Activated T-cell treated with anti-CD3 and anti-CD28 coated beads for 24 hours (primary cell): ENCODE data around the gene PSMD7.
A peak's percentile ranks its signal among the peaks of the same experiment; 100 is the strongest.
"Not testable (repeated sequence)": the region's sequence is repeated elsewhere in the genome, so short reads cannot be mapped to it uniquely, and the experiment has no call there.

Source experiments
- DNase-seq: peaks from one replicate; pipeline ENCODE4 v3.0.0-alpha.2; 2020; ENCODE audit warnings: low read depth

PSMD7 gene

DNA sequence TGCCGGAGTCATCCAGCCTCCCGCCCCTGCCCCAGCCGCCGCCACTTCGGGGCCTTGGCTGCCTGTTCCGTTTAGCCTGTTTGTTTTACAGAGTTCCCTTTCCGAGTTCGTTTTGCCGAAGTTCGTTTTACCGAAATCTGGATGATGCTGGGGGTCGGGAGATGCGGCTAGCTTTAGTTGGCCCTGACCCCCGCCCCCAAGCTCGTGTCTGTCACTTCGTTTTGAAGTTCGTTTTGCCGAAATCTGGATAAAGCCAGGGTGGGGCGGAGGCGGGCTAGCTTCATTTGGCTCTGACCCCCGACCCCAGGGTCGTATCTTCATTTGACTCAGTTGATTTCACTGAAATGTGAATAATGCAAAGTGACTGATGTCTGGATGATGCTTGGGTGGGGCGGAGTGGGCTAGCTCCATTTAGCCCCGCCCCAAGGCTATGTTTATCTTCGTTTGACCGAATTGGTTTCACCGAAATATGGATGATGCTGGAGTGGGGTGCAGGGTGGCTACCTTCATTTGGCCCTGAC, 591 bp downstream of the PSMD7 start:
- DNase-seq, result peak; percentile 23

DNA sequence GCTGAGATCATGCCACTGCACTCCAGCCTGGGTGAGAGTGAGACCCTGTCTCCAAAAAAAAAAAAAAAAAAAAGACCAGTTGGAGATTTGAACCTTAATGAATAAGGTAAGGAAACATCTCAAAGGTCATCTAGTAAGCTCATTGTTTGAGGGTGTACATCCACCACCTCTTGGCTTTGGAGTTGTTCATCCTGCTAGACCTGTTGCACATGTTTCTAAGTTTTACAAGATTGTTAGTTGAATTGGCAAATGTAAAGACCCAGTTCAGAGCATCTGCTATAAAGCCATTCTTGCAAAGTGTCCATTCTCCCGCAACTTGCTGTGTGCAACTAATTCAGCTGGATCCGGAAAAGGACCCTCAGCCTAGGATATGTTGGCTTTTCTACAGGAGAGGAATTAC, 1.5 kb downstream of the PSMD7 start:
- DNase-seq, result no peak

DNA sequence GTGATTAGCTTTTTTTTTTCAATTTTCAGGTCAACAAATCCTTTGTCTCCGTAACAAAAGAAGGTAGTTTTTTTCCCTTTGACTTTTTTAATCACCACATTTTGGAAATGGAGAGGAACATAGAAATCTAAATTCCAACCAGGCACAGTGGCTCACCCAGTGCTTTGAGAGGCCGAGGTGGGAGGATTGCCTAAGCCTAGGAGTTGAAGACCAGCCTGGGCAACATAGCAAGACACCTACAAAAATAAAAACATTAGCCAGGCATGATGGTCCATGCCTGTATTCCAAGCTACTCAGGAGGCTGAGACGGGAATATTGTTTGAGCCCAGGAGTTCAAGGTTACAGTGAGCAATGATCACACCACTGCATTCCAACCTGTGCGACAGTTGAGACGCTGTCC, 5.7 kb downstream of the PSMD7 start:
- DNase-seq, result no peak

DNA sequence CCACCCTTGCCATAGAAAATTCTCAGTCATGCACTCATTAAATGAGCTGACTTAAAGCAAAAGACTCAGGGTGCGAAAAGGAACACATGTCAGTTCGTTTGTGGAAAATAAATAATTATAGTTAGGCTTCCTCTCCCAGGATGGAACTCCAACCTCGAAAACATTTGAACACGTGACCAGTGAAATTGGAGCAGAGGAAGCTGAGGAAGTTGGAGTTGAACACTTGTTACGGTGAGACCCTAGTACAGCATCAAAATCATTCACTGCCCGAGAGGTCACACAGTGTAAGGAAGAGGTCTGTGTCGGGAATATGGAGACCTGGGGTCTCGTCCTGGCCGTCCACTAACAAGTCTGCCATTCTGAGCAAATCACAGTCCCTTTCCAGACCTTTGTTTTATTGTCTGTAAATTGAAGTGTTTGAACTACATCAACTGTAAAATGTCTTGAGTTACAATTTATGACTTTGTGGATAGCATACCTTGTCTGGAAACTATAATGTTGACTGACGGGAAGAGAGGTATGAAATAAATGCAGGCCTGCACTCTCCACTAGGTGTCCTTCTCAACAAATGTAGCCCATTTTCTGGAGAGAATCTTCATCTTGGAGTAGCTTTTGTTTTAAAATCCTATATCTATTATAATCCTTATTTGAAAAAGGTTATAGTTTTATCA, 7.7 kb downstream of the PSMD7 start:
- DNase-seq, result no peak

DNA sequence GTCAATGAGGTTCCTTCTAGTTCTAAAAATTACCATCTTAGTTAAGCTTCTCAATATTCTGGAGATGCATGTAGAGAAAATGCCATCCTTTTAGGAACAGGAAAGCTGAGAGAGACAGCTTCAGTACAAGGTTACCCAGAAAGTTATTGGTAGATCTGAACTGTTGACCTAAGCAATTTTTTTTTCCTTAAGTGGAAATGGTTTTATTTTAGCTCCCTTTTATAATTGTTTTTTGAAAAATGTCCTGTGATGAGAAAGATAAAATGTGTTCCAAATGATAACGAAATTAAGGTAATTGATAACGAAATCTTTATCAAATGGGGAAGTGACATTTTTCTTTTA, 8.2 kb downstream of the PSMD7 start:
- no peak for DNase-seq

DNA sequence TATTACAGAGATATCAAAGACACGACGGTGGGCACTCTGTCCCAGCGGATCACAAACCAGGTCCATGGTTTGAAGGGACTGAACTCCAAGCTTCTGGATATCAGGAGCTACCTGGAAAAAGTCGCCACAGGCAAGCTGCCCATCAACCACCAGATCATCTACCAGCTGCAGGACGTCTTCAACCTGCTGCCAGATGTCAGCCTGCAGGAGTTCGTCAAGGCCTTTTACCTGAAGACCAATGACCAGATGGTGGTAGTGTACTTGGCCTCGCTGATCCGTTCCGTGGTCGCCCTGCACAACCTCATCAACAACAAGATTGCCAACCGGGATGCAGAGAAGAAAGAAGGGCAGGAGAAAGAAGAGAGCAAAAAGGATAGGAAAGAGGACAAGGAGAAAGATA, 8.7 kb downstream of the PSMD7 start:
- no peak for DNase-seq

DNA sequence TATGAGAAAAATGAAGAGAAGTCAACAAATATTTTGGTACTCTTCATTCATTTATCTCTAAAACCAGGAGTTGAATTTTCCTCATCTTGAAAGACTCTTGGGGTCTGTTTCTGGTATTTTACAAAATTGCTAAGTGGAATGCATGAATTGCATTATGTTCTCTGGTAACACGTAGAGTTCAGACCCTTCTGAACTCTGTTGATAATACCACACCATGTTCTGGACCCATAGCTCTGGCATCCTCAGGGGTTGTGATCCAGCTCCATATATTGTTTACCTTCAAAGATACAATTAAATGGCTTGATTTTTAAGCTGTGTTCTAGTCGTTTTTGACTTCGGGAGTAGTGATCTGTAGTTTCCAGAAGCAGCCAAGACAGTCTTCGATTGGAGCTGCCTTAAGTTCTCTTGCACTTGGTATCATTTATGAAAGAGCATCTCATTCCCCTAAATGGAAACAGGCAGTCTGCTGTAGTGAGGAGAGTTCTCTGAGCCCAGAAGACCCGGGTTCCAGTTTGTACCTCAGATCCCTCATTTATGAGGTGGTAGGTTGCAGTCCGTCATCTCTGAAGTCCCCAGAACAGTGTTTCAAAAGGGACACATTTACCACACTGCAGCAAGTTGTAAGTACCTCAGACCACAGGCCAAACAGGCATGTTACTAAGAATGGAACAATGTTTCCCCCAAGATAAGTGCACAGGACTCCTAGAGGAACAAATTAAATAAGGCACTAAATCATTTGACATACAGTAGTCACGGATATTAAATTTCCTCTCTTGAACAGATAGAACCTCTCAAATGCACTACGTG, 9.6 kb downstream of the PSMD7 start:
- DNase-seq, result no peak

DNA sequence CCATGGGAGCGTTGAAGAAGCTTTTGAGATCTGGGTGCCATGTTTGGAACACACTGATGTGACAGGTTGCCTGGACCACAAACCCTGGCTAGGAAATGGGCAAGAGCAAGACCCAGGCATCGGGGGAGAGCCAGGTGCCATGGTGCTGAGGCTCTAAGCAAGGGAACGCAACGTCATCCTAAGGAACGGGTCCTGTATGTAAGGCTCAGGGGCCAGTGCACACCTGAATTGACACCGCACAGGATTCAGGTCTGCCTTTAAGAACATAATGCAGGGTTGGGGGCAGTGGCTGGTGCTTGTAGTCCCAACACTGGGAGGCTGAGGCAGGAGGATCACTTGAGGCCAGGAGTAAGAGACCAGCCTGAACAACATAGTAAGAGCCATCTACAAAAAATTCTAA, 10.8 kb downstream of the PSMD7 start:
- no peak for DNase-seq

DNA sequence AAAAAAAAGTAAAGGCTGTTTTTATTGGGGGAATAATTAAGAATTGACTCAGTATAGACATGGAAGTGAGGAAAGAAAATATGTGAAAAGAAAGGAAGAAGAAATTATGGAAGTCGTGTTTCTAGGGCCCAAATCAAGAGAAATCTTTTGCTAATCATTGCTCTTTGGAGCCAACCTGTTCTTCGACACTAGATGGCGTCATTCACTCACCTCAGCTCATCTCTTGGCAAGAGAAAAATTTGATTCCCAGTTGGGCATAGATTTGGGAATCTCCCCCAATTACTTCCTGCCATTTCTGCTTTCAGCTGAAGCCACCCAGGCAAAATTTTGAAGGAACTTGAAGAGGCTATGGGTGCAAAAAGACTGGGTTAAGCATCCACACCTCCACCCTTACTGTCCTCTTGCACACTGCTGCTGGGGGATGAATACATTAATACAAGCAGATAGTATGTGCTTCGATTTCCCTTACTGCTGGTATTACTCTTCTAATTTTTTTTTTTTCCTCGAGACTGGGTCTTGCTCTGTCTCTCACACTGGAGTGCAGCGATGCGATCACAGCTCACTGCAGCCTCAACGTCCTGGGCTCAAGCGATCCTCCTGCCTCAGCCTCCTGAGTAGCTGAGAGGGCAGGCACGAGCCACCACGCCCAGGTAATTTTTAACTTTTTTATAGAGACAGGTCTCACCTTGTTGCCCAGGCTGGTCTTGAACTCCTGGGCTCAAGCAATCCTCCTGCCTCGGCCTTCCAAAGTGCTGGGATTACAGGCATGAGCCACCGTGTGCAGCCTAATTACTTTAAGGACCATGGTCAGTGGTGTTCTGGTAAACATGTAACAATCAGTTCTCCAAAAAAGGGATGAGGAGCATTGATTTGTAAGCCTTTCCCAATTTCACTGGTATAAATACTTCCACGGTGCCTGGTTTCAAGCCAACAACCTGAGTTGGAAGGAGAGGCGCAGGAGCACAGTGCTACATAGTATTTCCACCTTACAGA, 13.5 kb downstream of the PSMD7 start:
- no peak for DNase-seq

DNA sequence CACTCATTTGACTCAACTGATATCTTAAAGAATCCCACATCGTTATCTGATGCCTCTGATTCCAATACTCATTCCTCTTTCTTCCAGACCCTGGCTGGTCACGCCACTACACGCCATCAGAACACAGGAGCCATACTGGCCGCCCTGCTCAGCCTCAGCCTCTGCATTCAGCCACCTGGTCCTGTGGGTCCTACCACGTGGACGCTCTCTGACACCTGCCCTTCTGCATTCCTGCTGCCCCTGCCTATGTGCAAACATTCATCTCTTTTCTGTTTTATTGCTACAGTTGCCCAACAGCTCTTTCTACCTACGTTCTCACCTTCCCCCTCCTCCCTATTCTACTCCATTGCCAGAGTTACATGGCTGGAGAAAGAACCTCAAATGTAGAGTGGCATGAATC, 18.4 kb downstream of the PSMD7 start:
- DNase-seq, result no peak

DNA sequence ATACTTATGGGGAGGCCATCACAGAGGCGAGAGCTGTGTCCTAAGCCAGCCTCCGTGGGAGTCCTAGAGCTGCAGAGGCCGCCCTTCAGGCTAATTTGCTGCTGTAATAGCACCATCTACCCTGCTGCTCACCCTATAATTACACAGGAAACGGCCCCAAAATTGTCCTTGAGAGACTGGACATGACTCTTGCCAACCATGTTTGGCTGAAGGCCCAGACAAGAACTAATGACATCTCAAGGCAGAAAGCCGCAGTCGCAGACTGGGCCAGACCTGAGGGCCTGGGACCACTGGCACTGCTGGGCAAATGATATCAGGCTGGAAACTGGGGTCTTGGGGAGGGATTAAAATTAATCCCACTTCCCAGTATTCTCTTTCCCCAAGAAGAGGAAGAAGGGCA, 24.1 kb downstream of the PSMD7 start:
- DNase-seq, result no peak

DNA sequence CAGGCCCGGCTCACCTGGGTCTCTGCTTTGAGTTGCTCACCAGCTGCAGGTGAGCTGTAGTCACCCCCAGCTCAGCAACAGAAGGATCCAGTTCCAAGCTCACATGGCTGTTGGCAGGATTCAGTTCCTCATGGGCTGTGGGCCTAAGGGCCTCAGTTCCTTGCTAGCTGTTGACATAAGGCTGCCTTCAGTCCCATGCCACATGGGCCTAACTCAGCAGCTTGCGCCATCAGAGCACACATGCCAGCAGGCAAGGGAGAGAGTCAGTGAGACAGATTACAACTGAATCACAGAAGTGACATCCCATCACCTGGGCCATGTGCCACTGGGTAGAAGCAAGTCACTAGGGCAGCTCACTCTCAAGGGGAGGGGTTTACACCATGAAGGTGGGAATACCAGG, 24.7 kb downstream of the PSMD7 start:
- no peak for DNase-seq

DNA sequence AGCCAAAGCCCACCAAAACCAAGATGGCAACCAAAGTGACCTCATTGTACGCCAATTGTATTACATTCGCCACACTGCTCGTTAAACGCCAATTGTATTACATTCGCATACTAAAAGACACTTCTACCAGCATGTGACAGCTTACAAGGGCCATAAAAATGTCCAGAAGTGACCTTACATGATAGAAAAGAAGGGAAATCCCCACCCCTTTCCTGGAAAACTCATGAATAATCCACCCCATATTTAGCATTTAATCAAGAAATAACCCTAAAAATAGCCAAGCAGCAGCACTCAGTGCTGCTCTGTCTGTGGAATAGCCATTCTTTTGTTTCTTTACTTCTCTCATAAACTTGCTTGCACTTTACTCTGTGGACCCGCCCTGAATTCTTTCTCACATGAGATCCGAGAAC, 25.7 kb downstream of the PSMD7 start:
- DNase-seq, result no peak

DNA sequence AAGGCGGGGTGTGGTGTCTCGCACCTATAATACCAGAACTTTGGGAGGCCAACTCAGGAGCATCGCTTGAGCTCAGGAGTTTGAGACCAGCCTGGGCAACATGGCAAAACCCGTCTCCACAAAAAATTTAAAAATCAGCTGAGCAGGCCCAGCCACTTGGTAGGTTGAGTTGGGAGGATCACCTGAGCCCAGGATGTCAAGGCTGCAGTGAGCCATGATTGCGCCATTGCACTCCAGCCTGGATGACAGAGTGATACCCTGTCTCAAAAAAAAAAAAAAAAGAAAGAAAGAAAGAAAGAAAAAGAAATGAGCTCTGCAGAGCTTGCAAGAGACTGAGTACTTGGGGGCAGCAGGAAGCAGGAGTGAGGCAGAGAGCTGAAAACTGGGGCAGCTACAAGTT, 28.2 kb downstream of the PSMD7 start:
- DNase-seq, result not testable (repeated sequence)

DNA sequence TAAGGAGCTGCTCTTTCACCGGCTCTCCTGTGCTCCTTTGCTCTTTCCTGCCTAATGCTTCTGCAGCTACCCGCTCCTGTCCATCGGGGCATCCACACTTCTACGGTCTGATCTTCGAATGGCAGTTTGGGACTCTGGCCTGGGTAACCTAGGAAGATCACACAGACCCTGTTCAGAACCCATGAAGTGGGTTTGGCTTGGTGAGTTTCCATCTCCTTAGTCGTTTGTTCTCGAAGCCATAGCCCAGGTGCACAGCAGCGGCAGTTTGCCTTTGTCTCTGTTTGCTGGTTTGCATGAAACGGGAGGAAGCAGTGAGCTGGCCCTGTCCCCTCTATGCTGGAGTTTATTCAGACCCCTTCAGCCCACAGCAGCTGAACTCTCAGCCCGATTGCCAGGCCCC, 29.0 kb downstream of the PSMD7 start:
- no peak for DNase-seq

DNA sequence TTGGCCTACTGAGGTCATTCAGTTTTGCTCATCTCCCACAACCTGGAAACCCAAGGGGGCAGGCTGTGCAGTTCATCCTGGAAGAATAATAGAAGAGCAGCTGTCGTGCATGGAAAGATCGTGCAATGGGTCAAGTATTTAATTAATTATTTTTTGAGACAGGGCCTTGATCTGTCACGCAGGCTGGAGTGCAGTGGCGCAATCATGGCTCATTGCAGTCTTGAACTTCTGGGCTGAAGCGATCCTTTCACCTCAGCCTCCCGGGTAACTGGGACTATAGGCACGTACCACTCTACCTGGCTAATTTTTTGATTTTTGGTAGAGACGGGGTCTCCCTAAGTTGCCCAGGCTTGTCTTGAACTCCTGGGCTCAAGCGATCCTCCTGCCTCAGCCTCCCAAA, 31.7 kb downstream of the PSMD7 start:
- not testable (repeated sequence) for DNase-seq

DNA sequence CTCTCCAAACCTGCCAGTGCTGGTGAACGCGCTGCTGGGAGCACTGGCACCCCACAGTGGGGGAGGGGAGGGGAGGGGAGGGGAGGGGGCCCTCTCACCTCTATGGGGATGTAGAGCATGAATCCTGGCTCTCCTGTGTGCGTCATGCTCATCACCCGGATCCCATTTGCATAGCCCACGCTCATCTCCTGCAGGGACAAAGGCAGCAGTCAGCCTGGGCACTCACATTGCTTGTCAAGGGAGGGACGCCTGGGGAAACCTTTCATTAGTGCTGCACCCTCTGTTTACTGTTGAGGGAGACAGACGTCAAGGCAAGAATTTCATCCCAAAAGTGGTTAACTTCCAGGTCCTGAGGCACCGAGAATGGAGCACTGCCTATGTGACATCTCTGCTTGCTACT, 35.9 kb downstream of the PSMD7 start:
- not testable (repeated sequence) for DNase-seq

DNA sequence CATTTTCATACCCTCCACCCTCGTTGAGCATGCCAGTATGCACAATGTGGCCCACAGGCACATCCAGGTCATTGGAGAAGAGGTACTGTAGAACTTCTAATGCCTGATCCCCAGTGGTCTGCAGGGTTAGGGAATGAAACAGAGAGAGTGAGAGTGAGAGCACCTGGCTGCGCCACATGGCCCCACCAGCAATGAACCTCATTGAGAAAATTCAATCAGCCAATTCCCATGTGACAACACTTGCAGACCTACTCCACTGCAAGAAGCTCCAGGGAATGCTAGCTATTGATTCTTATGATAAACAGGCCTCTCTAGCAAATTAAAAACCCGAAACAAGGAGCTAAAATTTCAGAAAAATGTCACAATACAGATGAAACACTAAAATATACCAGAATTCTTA, 40.9 kb downstream of the PSMD7 start:
- DNase-seq, result not testable (repeated sequence)

DNA sequence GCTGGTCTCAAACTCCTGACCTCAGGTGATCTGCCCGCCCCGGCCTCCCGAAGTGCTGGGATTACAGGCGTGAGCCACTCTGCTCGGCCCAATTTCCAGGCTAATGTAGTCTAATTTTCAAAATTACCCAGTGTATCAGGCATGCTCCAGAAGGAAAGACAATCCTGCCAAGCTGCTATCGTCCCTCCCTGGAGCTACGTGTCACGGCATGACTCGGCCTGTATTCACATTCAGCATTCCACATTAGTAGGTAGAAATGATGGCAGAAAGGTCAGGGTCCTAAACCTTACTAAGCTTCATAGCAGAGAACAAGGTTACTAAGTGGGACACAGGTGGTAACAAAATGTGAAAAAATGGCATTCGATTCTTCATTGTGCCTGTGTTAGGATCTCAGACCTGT, 42.6 kb downstream of the PSMD7 start:
- DNase-seq, result not testable (repeated sequence)

DNA sequence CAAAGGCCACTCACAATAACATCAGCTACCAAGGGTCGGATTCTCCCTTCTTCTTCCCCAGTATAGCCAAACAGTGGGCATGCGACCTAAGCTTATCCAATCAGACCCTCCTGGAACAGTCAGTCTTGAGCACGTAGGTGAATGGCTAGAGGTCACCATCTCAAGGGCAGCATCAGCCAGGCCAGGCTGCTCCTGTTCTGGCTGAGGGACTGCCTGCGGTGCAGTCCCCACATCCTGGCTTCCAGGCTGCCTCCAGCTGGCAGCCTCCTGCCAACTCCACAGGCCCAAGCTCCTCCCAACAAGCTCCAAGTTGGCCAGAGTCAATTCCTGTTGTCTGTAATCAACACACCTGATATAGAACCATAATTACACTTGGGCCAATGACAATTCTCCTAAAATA, 56.4 kb downstream of the PSMD7 start:
- not testable (repeated sequence) for DNase-seq
